IMR-90 (cell line): ENCODE results near the gene MAGI2. TPM values are rescaled to one million over a fixed set of nuclear protein-coding genes. Genes with fewer than 3 reads are reported as not detected.

Experiments
- ATAC-seq: fragments of 200-7000 bp; cut with Tn5 transposase; 2 replicates; pipeline ENCODE4 v1.9.1; 2020; ENCODE audit warnings: low read depth, mild to moderate bottlenecking, moderate library complexity
- BruUV-seq: library from RNA; stranded (reverse); fragments of 400-500 nt; replicated peaks from 2 replicates; lab custom pipeline; 2021; lab: Mats Ljungman, UMichigan
- CTCF ChIA-PET: fragments of 300-600 bp; formaldehyde crosslinking; extraction: SDS; loops from one replicate; lab custom pipeline; 2021; ENCODE audit warnings: antibody characterized with exemption; lab: Yijun Ruan, JAX
- POLR2A ChIA-PET: fragments of 300-600 bp; sonication (Branson Sonifier 250); formaldehyde crosslinking; loops from one replicate; lab custom pipeline; 2022; ENCODE audit warnings: antibody characterized with exemption; ENCODE audit not compliant: unreplicated experiment; lab: Charles Lee
- DNase-seq: peaks from one replicate; pipeline ENCODE4 v3.0.0; 2013
- H2AFZ ChIP-seq: replicated peaks from 2 replicates; pipeline ENCODE3; 2013; ENCODE audit warnings: low read length, mild to moderate bottlenecking; ENCODE audit not compliant: poor library complexity
- H2AK5ac ChIP-seq: 2 replicates; pipeline ENCODE4 v1.6.1; 2013; ENCODE audit warnings: low read depth, low read length, inconsistent platforms
- H2AK9ac ChIP-seq: replicated peaks from 2 replicates; pipeline ENCODE3; 2013; ENCODE audit warnings: mild to moderate bottlenecking, low read depth, low read length, moderate library complexity; ENCODE audit not compliant: poor library complexity
- H2BK120ac ChIP-seq: 2 replicates; pipeline ENCODE4 v1.6.1; 2013; ENCODE audit warnings: low read depth, low read length, inconsistent platforms
- H2BK15ac ChIP-seq: 3 replicates; pipeline ENCODE4 v1.6.1; 2013; ENCODE audit warnings: low read depth, low read length, inconsistent platforms
- H2BK20ac ChIP-seq: 2 replicates; pipeline ENCODE4 v1.6.1; 2013; ENCODE audit warnings: low read depth, mild to moderate bottlenecking, inconsistent platforms, low read length, moderate library complexity
- H2BK5ac ChIP-seq: 2 replicates; pipeline ENCODE4 v1.6.1; 2013; ENCODE audit warnings: mild to moderate bottlenecking, low read depth, low read length, inconsistent platforms; ENCODE audit not compliant: poor library complexity, severe bottlenecking
- H3K14ac ChIP-seq: replicated peaks from 2 replicates; pipeline ENCODE4 v1.6.1; 2013; ENCODE audit warnings: low read depth, low read length, inconsistent platforms
- H3K18ac ChIP-seq: 2 replicates; pipeline ENCODE4 v1.6.1; 2013; ENCODE audit warnings: low read depth, low read length, control low read depth
- H3K23ac ChIP-seq: 2 replicates; pipeline ENCODE4 v1.6.1; 2013; ENCODE audit warnings: low read depth, low read length, inconsistent platforms
- H3K27ac ChIP-seq: 2 replicates; pipeline ENCODE4 v1.5.1; 2013; ENCODE audit warnings: mild to moderate bottlenecking, control low read depth, low read length; ENCODE audit not compliant: insufficient read depth
- H3K27me3 ChIP-seq: 2 replicates; pipeline ENCODE4 v1.6.1; 2013; ENCODE audit warnings: low read length; ENCODE audit not compliant: control insufficient read depth, insufficient read depth
- H3K36me3 ChIP-seq: 2 replicates; pipeline ENCODE4 v1.6.1; 2013; ENCODE audit warnings: low read length, mixed read lengths; ENCODE audit not compliant: control insufficient read depth, insufficient read depth
- H3K4ac ChIP-seq: 2 replicates; pipeline ENCODE4 v1.6.1; 2013; ENCODE audit warnings: low read depth, low read length, inconsistent platforms
- H3K4me1 ChIP-seq: 2 replicates; pipeline ENCODE4 v1.6.1; 2013; ENCODE audit warnings: low read length, mixed read lengths; ENCODE audit not compliant: control insufficient read depth, insufficient read depth
- H3K4me2 ChIP-seq: 2 replicates; pipeline ENCODE4 v1.6.1; 2013; ENCODE audit warnings: low read depth, mild to moderate bottlenecking, control low read depth, low read length, moderate library complexity
- H3K4me3 ChIP-seq: 2 replicates; pipeline ENCODE4 v1.5.1; 2013; ENCODE audit warnings: low read depth, mild to moderate bottlenecking, control low read depth, low read length, moderate library complexity; ENCODE audit not compliant: insufficient read depth
- H3K56ac ChIP-seq: 2 replicates; pipeline ENCODE4 v1.6.1; 2013; ENCODE audit warnings: low read length, inconsistent platforms; ENCODE audit not compliant: insufficient read depth; ENCODE audit errors: extremely low read depth
- H3K79me1 ChIP-seq, 2 experiments: 2 replicates each; pipeline ENCODE4 v1.6.1; 2013; ENCODE audit warnings: low read length in 2 of 2, inconsistent platforms in 1 of 2, low read depth in 1 of 2
- H3K9ac ChIP-seq: 2 replicates; pipeline ENCODE4 v1.6.1; 2013; ENCODE audit warnings: low read depth, low read length, control low read depth
- H3K9me1 ChIP-seq: 2 replicates; pipeline ENCODE4 v1.6.1; 2013; ENCODE audit warnings: low read length, inconsistent platforms; ENCODE audit not compliant: insufficient read depth
- H3K9me3 ChIP-seq: 2 replicates; pipeline ENCODE4 v1.6.1; 2013; ENCODE audit warnings: low read length; ENCODE audit not compliant: control insufficient read depth, insufficient read depth
- H4K20me1 ChIP-seq: 2 replicates; pipeline ENCODE4 v1.6.1; 2013; ENCODE audit warnings: low read length, inconsistent platforms; ENCODE audit not compliant: insufficient read depth
- H4K5ac ChIP-seq: 2 replicates; pipeline ENCODE4 v1.6.1; 2013; ENCODE audit warnings: mild to moderate bottlenecking, low read depth, low read length, control low read depth
- H4K8ac ChIP-seq, 2 experiments: 2 replicates each; pipeline ENCODE4 v1.6.1; 2013; ENCODE audit warnings: low read depth in 2 of 2, low read length in 2 of 2, control low read depth in 1 of 2, inconsistent platforms in 1 of 2
- H4K91ac ChIP-seq: 2 replicates; pipeline ENCODE4 v1.6.1; 2013; ENCODE audit warnings: low read depth, low read length, inconsistent platforms; ENCODE audit not compliant: insufficient read depth
- BHLHE40 ChIP-seq: fragments of 150-350 bp; IDR thresholded peaks from 2 replicates; pipeline ENCODE4 v1.6.1; 2016; ENCODE audit warnings: mild to moderate bottlenecking, low read depth, low read length
- CHD1 ChIP-seq: IDR thresholded peaks from 2 replicates; pipeline ENCODE4 v1.6.1; 2012; ENCODE audit warnings: low read depth, low read length, improper control_type of control experiment
- ELK1 ChIP-seq: fragments of 150-350 bp; IDR thresholded peaks from 2 replicates; pipeline ENCODE4 v1.6.1; 2016; ENCODE audit warnings: low read depth, mild to moderate bottlenecking, low read length, moderate library complexity, borderline replicate concordance
- MAFK ChIP-seq: IDR thresholded peaks from 2 replicates; pipeline ENCODE4 v1.6.1; 2012; ENCODE audit warnings: low read depth, low read length, improper control_type of control experiment
- MAZ ChIP-seq: IDR thresholded peaks from 2 replicates; pipeline ENCODE4 v1.6.1; 2012; ENCODE audit warnings: low read depth, mild to moderate bottlenecking, low read length, improper control_type of control experiment, moderate library complexity, borderline replicate concordance
- NFE2L2 ChIP-seq: fragments of 150-350 bp; IDR thresholded peaks from 2 replicates; pipeline ENCODE4 v1.6.1; 2016; ENCODE audit warnings: low read depth, mild to moderate bottlenecking, low read length
- POLR2A ChIP-seq: IDR thresholded peaks from 2 replicates; pipeline ENCODE4 v1.6.1; 2012; ENCODE audit warnings: mild to moderate bottlenecking, low read depth, low read length
- RFX5 ChIP-seq: IDR thresholded peaks from 2 replicates; pipeline ENCODE4 v1.8.0; 2012; ENCODE audit warnings: low read depth, mild to moderate bottlenecking, low read length, moderate library complexity
- dilution Hi-C: fragments of 300-500 bp; cut with HindIII; formaldehyde crosslinking; loops from one replicate; pipeline ENCODE4 v1.14.3; 2018; ENCODE audit warnings: low sequenced_read_pairs; ENCODE audit not compliant: unreplicated experiment
- in situ Hi-C: fragments of 300-500 bp; cut with MboI; formaldehyde crosslinking; loops from 3 replicates; pipeline ENCODE4 v1.14.3; 2019; ENCODE audit warnings: low sequenced_read_pairs, inconsistent platforms, mixed read lengths
- intact Hi-C: fragments of 100-400 bp; cut with micrococcal nuclease; formaldehyde crosslinking; loops from 2 replicates; pipeline ENCODE4 v1.10.0; 2022
- polyA plus RNA-seq, 3 experiments: library from polyadenylated mRNA; depleted of rRNA; stranded (reverse); fragments of >200 nt; gene quantifications; 2 replicates each; pipeline ENCODE4 v1.2.3, GENCODE V29; 2012; ENCODE audit warnings: low replicate concordance in 1 of 3
- total RNA-seq: library from RNA; depleted of rRNA; stranded (reverse); fragments of >200 nt; gene quantifications from 2 replicates; pipeline ENCODE4 v1.2.3, GENCODE V29; 2012

MAGI2 gene
- total and polyA plus RNA-seq, 2 of the 4 experiments (the other 2 are of a cell fraction) = 2.5 to 17.9 TPM

GRCh38 chr7:78673272-78673671 is 780.2 kb downstream of the MAGI2 start:
- in situ Hi-C loops (no loop called here), dilution Hi-C loops (no loop called here), intact Hi-C loops (no loop called here)
- H4K20me1 ChIP-seq = no peaks in the 10 kb centered on the region; the same call in 1 of the 2 replicates
- H3K4me1 ChIP-seq = peaks cover 4% of the 10 kb centered on the region; the same call in 1 of the 2 replicates
- DNase-seq (no peak), ATAC-seq (no peak)
- ChIA-PET CTCF (no interaction called here), POLR2A (no interaction called here)
- peaks cover 0 to 16% of the 10 kb centered on the region in 2 experiments; a peak in 3 of 4 replicates for H3K79me1 ChIP-seq
- no peak overlapping the region for H3K23ac ChIP-seq
- no peak overlapping the region for H2BK5ac ChIP-seq
- H3K9me1 ChIP-seq = peaks cover 3% of the 10 kb centered on the region; the same call in 1 of the 2 replicates
- no peak overlapping the region for H4K8ac ChIP-seq
- TF ChIP-seq MAFK = no peak
- no peak for TF ChIP-seq BHLHE40
- TF ChIP-seq MAZ = no peak
- TF ChIP-seq RFX5 = no peak
- TF ChIP-seq NFE2L2 = no peak
- TF ChIP-seq ELK1 = no peak
- TF ChIP-seq POLR2A = no peak
- TF ChIP-seq CHD1 = no peak
- no peaks in the 10 kb centered on the region for H3K27me3 ChIP-seq
- no peaks in the 10 kb centered on the region for H3K9me3 ChIP-seq
- BruUV-seq = no TSS peak
- no peak overlapping the region for H2BK15ac ChIP-seq
- H2BK20ac ChIP-seq = no peak overlapping the region
- H3K4me2 ChIP-seq = no peak overlapping the region
- H3K9ac ChIP-seq = no peak overlapping the region
- H3K4ac ChIP-seq = no peak overlapping the region
- no peak overlapping the region for H3K56ac ChIP-seq
- H3K14ac ChIP-seq = no peak overlapping the region
- no peaks in the 10 kb centered on the region for H3K36me3 ChIP-seq
- no peak overlapping the region for H3K18ac ChIP-seq
- no peak overlapping the region for H3K27ac ChIP-seq
- H2AK9ac ChIP-seq = no peak overlapping the region
- H3K4me3 ChIP-seq = no peak overlapping the region
- H2AK5ac ChIP-seq = no peak overlapping the region
- no peak overlapping the region; the same call in 1 of the 2 replicates for H4K91ac ChIP-seq
- no peak overlapping the region for H4K5ac ChIP-seq
- no peak overlapping the region for H2BK120ac ChIP-seq
- peak overlapping the region; percentile 51 for H2AFZ ChIP-seq
